CD8-positive, alpha-beta memory T cell (primary cell): ENCODE data around the gene ZNF574. TPM values are rescaled to one million over a fixed set of nuclear protein-coding genes. Genes with fewer than 3 reads are reported as not detected.

ENCODE experiments used
- CTCF ChIA-PET: fragments of 350-600 bp; sonication (Branson Sonifier 250); formaldehyde crosslinking; loops from one replicate; lab custom pipeline; 2021; ENCODE audit warnings: antibody characterized with exemption; lab: Charles Lee
- POLR2A ChIA-PET: fragments of 350-600 bp; sonication (Branson Sonifier 250); formaldehyde crosslinking; loops from one replicate; lab custom pipeline; 2021; ENCODE audit warnings: antibody characterized with exemption; lab: Charles Lee
- DNase-seq, 5 donors: peaks; one replicate each; pipeline versions ENCODE4 v3.0.0 to v3.0.0-alpha.2; 2020 to 2022; ENCODE audit warnings: mixed read lengths in 1 of 5
- H3K27ac ChIP-seq: one replicate; pipeline ENCODE4 v1.7.0; 2013; ENCODE audit warnings: low read depth, mild to moderate bottlenecking, low read length, moderate library complexity
- H3K27me3 ChIP-seq: 2 replicates; pipeline ENCODE4 v1.7.0; 2013; ENCODE audit warnings: low read length, mild to moderate bottlenecking; ENCODE audit not compliant: insufficient read depth, poor library complexity, severe bottlenecking
- H3K36me3 ChIP-seq: 2 replicates; pipeline ENCODE4 v1.7.0; 2013; ENCODE audit warnings: mild to moderate bottlenecking, low read length, moderate library complexity; ENCODE audit not compliant: insufficient read depth
- H3K4me1 ChIP-seq: 2 replicates; pipeline ENCODE4 v1.7.0; 2013; ENCODE audit warnings: mild to moderate bottlenecking, low read length, moderate library complexity; ENCODE audit not compliant: insufficient read depth
- H3K4me3 ChIP-seq: 2 replicates; pipeline ENCODE4 v1.7.0; 2013; ENCODE audit warnings: mild to moderate bottlenecking, low read length
- H3K9me3 ChIP-seq: 2 replicates; pipeline ENCODE4 v1.7.0; 2013; ENCODE audit warnings: mild to moderate bottlenecking, low read length
- H3K27ac Mint-ChIP-seq, 8 donors: one replicate each; pipeline ENCODE4 v1.8.0; 2020 to 2021; ENCODE audit warnings: mixed read lengths in 8 of 8, mild to moderate bottlenecking in 6 of 8, inconsistent platforms in 3 of 8, moderate library complexity in 3 of 8
- H3K27me3 Mint-ChIP-seq, 2 donors: one replicate each; pipeline ENCODE4 v1.8.0; 2020 to 2021; ENCODE audit warnings: mixed read lengths in 2 of 2, mild to moderate bottlenecking in 1 of 2, moderate library complexity in 1 of 2
- H3K36me3 Mint-ChIP-seq, 3 donors: one replicate each; pipeline ENCODE4 v1.8.0; 2020 to 2021; ENCODE audit warnings: mixed read lengths in 3 of 3, inconsistent platforms in 1 of 3, mild to moderate bottlenecking in 1 of 3
- H3K4me1 Mint-ChIP-seq, 3 donors: one replicate each; pipeline ENCODE4 v1.8.0; 2020 to 2021; ENCODE audit warnings: mixed read lengths in 3 of 3, inconsistent platforms in 1 of 3, mild to moderate bottlenecking in 1 of 3
- H3K4me3 Mint-ChIP-seq, 7 donors: one replicate each; pipeline ENCODE4 v1.8.0; 2020 to 2021; ENCODE audit warnings: mixed read lengths in 7 of 7, mild to moderate bottlenecking in 6 of 7, moderate library complexity in 4 of 7, inconsistent platforms in 2 of 7
- H3K9me3 Mint-ChIP-seq, 5 donors: one replicate each; pipeline ENCODE4 v1.8.0; 2020 to 2022; ENCODE audit warnings: mixed read lengths in 5 of 5, mild to moderate bottlenecking in 3 of 5, moderate library complexity in 2 of 5, inconsistent platforms in 1 of 5
- polyA plus RNA-seq: library from polyadenylated mRNA; unstranded; fragments of 300-500 nt; fragmentation: Illumina TruSeq; gene quantifications from one replicate; pipeline ENCODE4 v1.2.3, GENCODE V29; 2021
- total RNA-seq, 2 experiments: library from RNA; stranded (reverse); gene quantifications; one replicate each; pipeline ENCODE4 v1.2.3, GENCODE V29; 2021

The ZNF574 gene
- total and polyA plus RNA-seq, 3 experiments from 2014 or later: 18.8 to 24.9 (median 21.9) TPM

- Mint-ChIP-seq H3K4me3 (no peak overlapping the region), H3K27ac (no peak overlapping the region)
These were observed 23.6 kb upstream of the ZNF574 start for GRCh38 chr19:42052241-42052863.

DNA sequence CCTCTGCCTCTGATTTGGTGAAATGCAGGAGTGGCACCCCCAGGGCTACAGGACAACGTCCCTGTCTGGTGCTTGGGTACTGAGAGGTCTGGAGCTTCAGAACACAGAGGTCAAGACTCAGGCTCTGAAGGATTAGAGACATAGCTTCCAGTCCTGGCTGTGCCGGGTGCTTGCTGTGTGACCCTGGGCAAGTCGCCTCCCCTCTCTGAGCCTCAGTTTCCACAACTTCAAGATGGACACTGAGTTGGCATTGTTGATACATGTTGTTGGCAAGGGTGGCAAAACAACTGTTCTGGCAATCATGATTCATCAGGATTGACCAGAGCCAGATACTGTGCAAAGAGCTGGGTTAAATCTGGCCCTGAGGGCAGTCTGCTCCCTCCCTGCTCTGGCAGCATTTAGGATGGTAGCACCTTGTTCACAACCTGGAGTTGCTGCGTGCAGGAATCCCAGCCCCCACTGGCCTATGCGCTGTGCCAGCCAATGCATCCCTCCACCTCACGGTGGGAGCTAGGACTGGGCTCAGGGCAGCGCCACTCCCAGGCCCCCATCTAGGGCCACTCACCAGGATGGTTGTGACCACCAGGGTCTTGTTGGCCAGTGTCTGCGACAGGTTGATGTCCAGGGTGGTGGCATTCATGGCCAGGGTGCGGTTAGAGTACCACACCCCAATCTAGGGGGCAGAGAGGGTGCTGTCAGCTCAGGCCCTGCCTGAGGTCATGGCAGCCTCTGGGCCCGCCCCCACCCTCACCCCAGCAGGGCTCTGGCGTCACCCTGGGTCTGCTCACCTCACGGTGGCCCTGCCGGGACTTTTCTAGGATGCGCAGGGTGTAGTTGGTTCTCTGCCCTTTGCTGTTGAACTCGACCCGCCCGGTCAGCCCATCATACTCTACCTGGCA lies 22.7 kb upstream of the ZNF574 start:
- CTCF ChIA-PET: interaction anchor here (1.1 kb wide), 1 partner anchor 18 kb away, joined by 3 read pairs; no protein-coding TSS in a partner anchor
- H3K27me3 Mint-ChIP-seq: peaks cover 0 to 9% of the 10 kb centered on the region in 2 donors

More at GRCh38 chr19:42052241-42052863, 23.6 kb upstream of the ZNF574 start:
- Histone ChIP-seq H3K27me3 (no peaks in the 10 kb centered on the region), H3K36me3 (no peaks in the 10 kb centered on the region), H3K9me3 (no peaks in the 10 kb centered on the region), H3K4me3 (no peak overlapping the region), H3K27ac (no peak overlapping the region), H3K4me1 (no peaks in the 10 kb centered on the region)
- ChIA-PET POLR2A (no interaction called here), CTCF (interaction anchor here (1.1 kb wide), 1 partner anchor 17 kb away, joined by 3 read pairs; no protein-coding TSS in a partner anchor)
- no peak for DNase-seq
- H3K36me3 Mint-ChIP-seq: no peaks in the 10 kb centered on the region
- peaks cover 7 to 9% (median 9%) of the 10 kb centered on the region in 3 donors for H3K4me1 Mint-ChIP-seq
- H3K27me3 Mint-ChIP-seq: peaks cover 0 to 9% of the 10 kb centered on the region in 2 donors
- H3K9me3 Mint-ChIP-seq: no peaks in the 10 kb centered on the region

DNA sequence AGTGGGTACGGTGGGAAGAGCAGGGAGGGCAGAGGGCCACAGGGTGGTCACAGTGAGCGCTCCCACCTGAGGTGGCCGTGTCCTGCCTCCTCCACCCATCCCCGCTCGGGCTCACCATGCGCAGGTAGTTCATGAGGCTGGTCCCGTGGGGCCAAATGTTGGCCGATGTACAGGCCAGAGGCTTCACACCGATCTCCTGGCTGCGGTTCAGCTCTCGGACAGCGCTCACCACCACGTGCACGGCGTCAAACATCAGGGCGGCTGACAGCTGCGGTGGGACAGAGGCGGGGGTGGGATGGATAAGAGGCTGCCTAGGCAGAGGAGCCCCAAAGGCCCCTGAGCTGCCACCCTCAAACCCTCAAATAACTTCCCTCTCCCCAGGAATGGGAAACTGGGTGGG lies 21.8 kb upstream of the ZNF574 start:
- Mint-ChIP-seq H3K36me3 (no peaks in the 10 kb centered on the region), H3K27me3 (peaks cover 0 to 14% of the 10 kb centered on the region in 2 donors), H3K27ac (no peak overlapping the region), H3K9me3 (no peaks in the 10 kb centered on the region), H3K4me1 (peaks cover 3 to 4% (median 3%) of the 10 kb centered on the region in 3 donors), H3K4me3 (no peak overlapping the region)
- Histone ChIP-seq H3K4me1 (no peaks in the 10 kb centered on the region), H3K4me3 (no peak overlapping the region), H3K27me3 (no peaks in the 10 kb centered on the region), H3K9me3 (no peaks in the 10 kb centered on the region), H3K36me3 (no peaks in the 10 kb centered on the region), H3K27ac (no peak overlapping the region)
- POLR2A ChIA-PET: no interaction called here
- DNase-seq: no peak
- CTCF ChIA-PET: no interaction called here

More for the DNA sequence above, 22.7 kb upstream of the ZNF574 start:
- Histone ChIP-seq H3K27ac (no peak overlapping the region), H3K27me3 (no peaks in the 10 kb centered on the region), H3K4me1 (no peaks in the 10 kb centered on the region), H3K36me3 (no peaks in the 10 kb centered on the region), H3K4me3 (no peak overlapping the region), H3K9me3 (no peaks in the 10 kb centered on the region)
- Mint-ChIP-seq H3K9me3 (no peaks in the 10 kb centered on the region), H3K27ac (peak overlapping the region in 1 of 8 donors; percentile 60), H3K36me3 (no peaks in the 10 kb centered on the region), H3K4me1 (peaks cover 7 to 9% (median 9%) of the 10 kb centered on the region in 3 donors), H3K4me3 (no peak overlapping the region)
- POLR2A ChIA-PET: no interaction called here
- DNase-seq: no peak

- H3K9me3 ChIP-seq: no peaks in the 10 kb centered on the region
- Mint-ChIP-seq H3K9me3 (no peaks in the 10 kb centered on the region), H3K4me1 (no peaks in the 10 kb centered on the region), H3K4me3 (no peak overlapping the region), H3K27me3 (peaks cover 11 to 16% of the 10 kb centered on the region in 2 donors), H3K36me3 (no peaks in the 10 kb centered on the region), H3K27ac (no peak overlapping the region)
- POLR2A ChIA-PET: no interaction called here
- no peak overlapping the region for H3K27ac ChIP-seq
- CTCF ChIA-PET: no interaction called here
- H3K4me3 ChIP-seq: no peak overlapping the region
- no peaks in the 10 kb centered on the region for H3K36me3 ChIP-seq
- no peaks in the 10 kb centered on the region for H3K27me3 ChIP-seq
- no peaks in the 10 kb centered on the region for H3K4me1 ChIP-seq
- no peak for DNase-seq
These were observed 18.1 kb upstream of the ZNF574 start for GRCh38 chr19:42057846-42058245.

- Mint-ChIP-seq H3K27ac (no peak overlapping the region), H3K4me1 (no peaks in the 10 kb centered on the region), H3K36me3 (no peaks in the 10 kb centered on the region), H3K9me3 (no peaks in the 10 kb centered on the region), H3K4me3 (no peak overlapping the region), H3K27me3 (peaks cover 10 to 21% of the 10 kb centered on the region in 2 donors)
- Histone ChIP-seq H3K4me1 (no peaks in the 10 kb centered on the region), H3K27me3 (no peaks in the 10 kb centered on the region), H3K4me3 (no peak overlapping the region), H3K36me3 (no peaks in the 10 kb centered on the region), H3K9me3 (no peaks in the 10 kb centered on the region), H3K27ac (no peak overlapping the region)
- CTCF ChIA-PET: no interaction called here
- DNase-seq: no peak
- POLR2A ChIA-PET: no interaction called here
These were observed 16.8 kb upstream of the ZNF574 start for GRCh38 chr19:42059196-42059595.

- no peaks in the 10 kb centered on the region for H3K36me3 Mint-ChIP-seq
- peaks cover 10 to 31% of the 10 kb centered on the region in 2 donors for H3K27me3 Mint-ChIP-seq
- H3K4me3 Mint-ChIP-seq: no peak overlapping the region
- no peak for DNase-seq
- no peaks in the 10 kb centered on the region for H3K4me1 ChIP-seq
- peak overlapping the region in 1 of 8 donors; percentile 55 for H3K27ac Mint-ChIP-seq
- no peak overlapping the region for H3K4me3 ChIP-seq
- H3K9me3 ChIP-seq: no peaks in the 10 kb centered on the region
- no peaks in the 10 kb centered on the region for H3K9me3 Mint-ChIP-seq
- no peak overlapping the region for H3K27ac ChIP-seq
- no peaks in the 10 kb centered on the region for H3K27me3 ChIP-seq
- CTCF ChIA-PET: interaction anchor here (0.9 kb wide), 1 partner anchor 25 kb away, joined by 3 read pairs; no protein-coding TSS in a partner anchor
- no peaks in the 10 kb centered on the region for H3K36me3 ChIP-seq
- no peaks in the 10 kb centered on the region for H3K4me1 Mint-ChIP-seq
- POLR2A ChIA-PET: no interaction called here
These were observed 15.8 kb upstream of the ZNF574 start for GRCh38 chr19:42060117-42060516.

DNA sequence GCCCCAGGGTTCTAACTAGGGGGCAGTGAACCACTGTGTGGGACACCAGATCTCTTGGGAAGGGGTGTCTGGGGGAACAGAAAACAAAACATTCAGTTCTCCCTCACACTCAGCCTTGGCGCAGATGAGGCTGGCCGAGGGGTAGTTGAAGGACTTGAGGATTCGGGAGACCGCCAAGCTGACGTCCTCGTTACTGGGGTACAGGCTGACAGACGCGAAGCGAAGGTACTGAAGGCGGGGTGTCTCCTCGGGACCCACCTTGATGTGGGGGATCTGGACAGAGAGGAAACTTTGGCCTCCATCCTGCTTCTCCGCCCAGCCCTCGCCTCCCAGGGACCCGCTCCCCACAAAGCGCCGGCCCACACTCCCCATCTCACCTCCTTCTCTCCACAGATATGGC lies 13.6 kb upstream of the ZNF574 start:
- no peaks in the 10 kb centered on the region for H3K4me1 ChIP-seq
- no peak for DNase-seq
- no peak overlapping the region for H3K27ac Mint-ChIP-seq
- H3K4me3 ChIP-seq: no peak overlapping the region
- ChIA-PET CTCF (no interaction called here), POLR2A (no interaction called here)
- peaks cover 8% of the 10 kb centered on the region for H3K27me3 ChIP-seq
- H3K36me3 Mint-ChIP-seq: no peaks in the 10 kb centered on the region
- no peaks in the 10 kb centered on the region for H3K9me3 ChIP-seq
- H3K36me3 ChIP-seq: no peaks in the 10 kb centered on the region
- H3K4me3 Mint-ChIP-seq: no peak overlapping the region
- peaks cover 12 to 33% of the 10 kb centered on the region in 2 donors for H3K27me3 Mint-ChIP-seq
- no peak overlapping the region for H3K27ac ChIP-seq
- H3K4me1 Mint-ChIP-seq: no peaks in the 10 kb centered on the region
- no peaks in the 10 kb centered on the region for H3K9me3 Mint-ChIP-seq

- peaks cover 16% of the 10 kb centered on the region for H3K27me3 ChIP-seq
- no peak overlapping the region for H3K4me3 ChIP-seq
- H3K36me3 ChIP-seq: no peaks in the 10 kb centered on the region
- POLR2A ChIA-PET: no interaction called here
- Mint-ChIP-seq H3K27me3 (peaks cover 8 to 33% of the 10 kb centered on the region in 2 donors), H3K9me3 (no peaks in the 10 kb centered on the region), H3K4me1 (no peaks in the 10 kb centered on the region), H3K27ac (peak overlapping the region in 1 of 8 donors; percentile 56), H3K4me3 (no peak overlapping the region), H3K36me3 (no peaks in the 10 kb centered on the region)
- CTCF ChIA-PET: no interaction called here
- no peak for DNase-seq
- H3K9me3 ChIP-seq: no peaks in the 10 kb centered on the region
- no peak overlapping the region for H3K27ac ChIP-seq
- H3K4me1 ChIP-seq: no peaks in the 10 kb centered on the region
These were observed 11.5 kb upstream of the ZNF574 start for GRCh38 chr19:42064432-42064831.
